Natural killer cell (primary cell): ENCODE measurements around the gene NUCKS1. TPM values are rescaled to one million over a fixed set of nuclear protein-coding genes. Genes with fewer than 3 reads are reported as not detected.

Source experiments
- ATAC-seq, 3 donors: fragments of 150-1000 bp in 2 of 3; fragments of 200-7000 bp in 1 of 3; cut with Tn5 transposase; 1 replicate in 1 of 3; 2 replicates in 2 of 3; pipeline ENCODE4 v1.10.0; 2021; ENCODE audit warnings: mild to moderate bottlenecking in 2 of 3, moderate library complexity in 2 of 3
- DNase-seq, 2 donors: peaks; one replicate each; pipeline versions ENCODE4 v3.0.0 to v3.0.0-alpha.2; 2013 to 2021; ENCODE audit warnings: mixed read lengths in 1 of 2
- H3K27ac ChIP-seq: one replicate; pipeline ENCODE4 v1.5.1; 2013; ENCODE audit warnings: mild to moderate bottlenecking, low read length
- H3K27me3 ChIP-seq: one replicate; pipeline ENCODE4 v1.6.1; 2013; ENCODE audit warnings: low read length; ENCODE audit not compliant: control insufficient read depth, insufficient read depth
- H3K36me3 ChIP-seq: one replicate; pipeline ENCODE4 v1.6.1; 2013; ENCODE audit warnings: low read length; ENCODE audit not compliant: control insufficient read depth, insufficient read depth
- H3K4me1 ChIP-seq: one replicate; pipeline ENCODE4 v1.6.1; 2013; ENCODE audit warnings: low read length; ENCODE audit not compliant: control insufficient read depth, insufficient read depth
- H3K4me3 ChIP-seq: one replicate; pipeline ENCODE4 v1.5.1; 2013; ENCODE audit warnings: low read length
- H3K9me3 ChIP-seq: one replicate; pipeline ENCODE4 v1.6.1; 2013; ENCODE audit warnings: low read length; ENCODE audit not compliant: control insufficient read depth, insufficient read depth
- H3K27ac Mint-ChIP-seq, 2 donors: one replicate each; pipeline ENCODE4 v1.8.0; 2022; ENCODE audit warnings: mild to moderate bottlenecking in 2 of 2, mixed read lengths in 2 of 2, moderate library complexity in 1 of 2
- H3K27me3 Mint-ChIP-seq, 2 donors: one replicate each; pipeline ENCODE4 v1.8.0; 2022; ENCODE audit warnings: low read depth in 2 of 2, mixed read lengths in 2 of 2
- H3K36me3 Mint-ChIP-seq: one replicate; pipeline ENCODE4 v1.8.0; 2022; ENCODE audit warnings: mixed read lengths
- H3K4me1 Mint-ChIP-seq, 2 donors: one replicate each; pipeline ENCODE4 v1.8.0; 2022; ENCODE audit warnings: mixed read lengths in 2 of 2
- H3K4me3 Mint-ChIP-seq: one replicate; pipeline ENCODE4 v1.8.0; 2022; ENCODE audit warnings: mild to moderate bottlenecking, moderate library complexity, mixed read lengths
- H3K9me3 Mint-ChIP-seq, 2 donors: one replicate each; pipeline ENCODE4 v1.8.0; 2022; ENCODE audit warnings: mixed read lengths in 2 of 2
- WGBS: methylation state at CpG from one replicate; pipeline ENCODE4 v1.1.7; 2013; ENCODE audit warnings: missing lambda C conversion rate; ENCODE audit not compliant: insufficient coverage; 5-methylcytosine and 5-hydroxymethylcytosine counted together
- intact Hi-C: fragments of 100-400 bp; cut with micrococcal nuclease; formaldehyde crosslinking; loops from one replicate; pipeline ENCODE4 v1.14.2; 2022
- total RNA-seq, 4 donors: library from RNA; stranded (reverse); fragments of 120-200 nt in 1 of 4; gene quantifications; one replicate each; pipeline versions ENCODE4 v1.2.3 to v1.2.4, GENCODE V29; 2013 to 2022
- TF ChIP-seq, protein P1 (sequence below): fragments of 200-600 bp; IDR thresholded peaks from one replicate; pipeline ENCODE4 v1.8.0; 2022; ENCODE audit warnings: antibody characterized with exemption

Gene NUCKS1
- total RNA-seq, 3 donors from 2014 or later (not counting 1 experiment from before 2014, with no cell fraction given) = 89.2 to 113 (median 103) TPM

GRCh38 chr1:205774198-205775014, 24.4 kb upstream of the NUCKS1 start:
- peaks cover 10% of the 10 kb centered on the region for H3K36me3 Mint-ChIP-seq
- H3K4me1 Mint-ChIP-seq = peaks cover 62 to 66% of the 10 kb centered on the region in 2 donors
- TF ChIP-seq, protein P1, sequence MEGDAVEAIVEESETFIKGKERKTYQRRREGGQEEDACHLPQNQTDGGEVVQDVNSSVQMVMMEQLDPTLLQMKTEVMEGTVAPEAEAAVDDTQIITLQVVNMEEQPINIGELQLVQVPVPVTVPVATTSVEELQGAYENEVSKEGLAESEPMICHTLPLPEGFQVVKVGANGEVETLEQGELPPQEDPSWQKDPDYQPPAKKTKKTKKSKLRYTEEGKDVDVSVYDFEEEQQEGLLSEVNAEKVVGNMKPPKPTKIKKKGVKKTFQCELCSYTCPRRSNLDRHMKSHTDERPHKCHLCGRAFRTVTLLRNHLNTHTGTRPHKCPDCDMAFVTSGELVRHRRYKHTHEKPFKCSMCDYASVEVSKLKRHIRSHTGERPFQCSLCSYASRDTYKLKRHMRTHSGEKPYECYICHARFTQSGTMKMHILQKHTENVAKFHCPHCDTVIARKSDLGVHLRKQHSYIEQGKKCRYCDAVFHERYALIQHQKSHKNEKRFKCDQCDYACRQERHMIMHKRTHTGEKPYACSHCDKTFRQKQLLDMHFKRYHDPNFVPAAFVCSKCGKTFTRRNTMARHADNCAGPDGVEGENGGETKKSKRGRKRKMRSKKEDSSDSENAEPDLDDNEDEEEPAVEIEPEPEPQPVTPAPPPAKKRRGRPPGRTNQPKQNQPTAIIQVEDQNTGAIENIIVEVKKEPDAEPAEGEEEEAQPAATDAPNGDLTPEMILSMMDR = no peak
- DNase-seq (peak; percentile 33 to 74), ATAC-seq (peak; percentile 22 to 43 (median 33))
- Histone ChIP-seq H3K27me3 (no peaks in the 10 kb centered on the region), H3K27ac (peak overlapping the region; percentile 100), H3K4me1 (peaks cover 36% of the 10 kb centered on the region), H3K9me3 (no peaks in the 10 kb centered on the region), H3K36me3 (peaks cover 19% of the 10 kb centered on the region), H3K4me3 (peak overlapping the region; percentile 96)
- WGBS = 2% methylated on average over 36 of the region's 36 CpGs
- H3K27me3 Mint-ChIP-seq = no peaks in the 10 kb centered on the region
- peak overlapping the region; percentile 96 for H3K4me3 Mint-ChIP-seq
- H3K27ac Mint-ChIP-seq = peak overlapping the region; percentile 98
- no peaks in the 10 kb centered on the region for H3K9me3 Mint-ChIP-seq
- intact Hi-C loops = loop anchor here (1.0 to 5.0 kb wide), 3 partner anchors 24 to 39 kb away; partner anchors contain the start of genes NUCKS1 and SLC41A1

GRCh38 chr1:205772607-205773032, 22.6 kb upstream of the NUCKS1 start:
- TF ChIP-seq, protein P1 = no peak
- peak in 1 of 2 donors; percentile 44 for DNase-seq
- Mint-ChIP-seq H3K27me3 (no peaks in the 10 kb centered on the region), H3K9me3 (no peaks in the 10 kb centered on the region), H3K27ac (peak overlapping the region; percentile 98), H3K36me3 (peaks cover 12% of the 10 kb centered on the region), H3K4me3 (peak overlapping the region; percentile 96), H3K4me1 (peaks cover 67 to 72% of the 10 kb centered on the region in 2 donors)
- peaks cover 28% of the 10 kb centered on the region for H3K36me3 ChIP-seq
- peak overlapping the region; percentile 28 for H3K27ac ChIP-seq
- no peak overlapping the region for H3K4me3 ChIP-seq
- ATAC-seq = no peak
- intact Hi-C loops = loop anchor here (5.0 kb wide), 1 partner anchor 35 kb away; no protein-coding TSS in a partner anchor
- peaks cover 36% of the 10 kb centered on the region for H3K4me1 ChIP-seq
- H3K27me3 ChIP-seq = no peaks in the 10 kb centered on the region
- no peaks in the 10 kb centered on the region for H3K9me3 ChIP-seq
- WGBS = no CpG with 5 or more reads among the region's 2 CpGs

GRCh38 chr1:205770618-205771017, 20.6 kb upstream of the NUCKS1 start:
- no peaks in the 10 kb centered on the region for H3K27me3 Mint-ChIP-seq
- H3K36me3 Mint-ChIP-seq = peaks cover 18% of the 10 kb centered on the region
- H3K9me3 Mint-ChIP-seq = no peaks in the 10 kb centered on the region
- peaks cover 72 to 76% of the 10 kb centered on the region in 2 donors for H3K4me1 Mint-ChIP-seq
- H3K27me3 ChIP-seq = no peaks in the 10 kb centered on the region
- H3K4me3 Mint-ChIP-seq = peak overlapping the region; percentile 45
- intact Hi-C loops = loop anchor here (5.0 kb wide), 1 partner anchor 33 kb away; no protein-coding TSS in a partner anchor
- DNase-seq (no peak), ATAC-seq (no peak)
- H3K36me3 ChIP-seq = peaks cover 33% of the 10 kb centered on the region
- no peak overlapping the region for H3K4me3 ChIP-seq
- 92% methylated on average over 4 of the region's 4 CpGs for WGBS
- TF ChIP-seq, protein P1 = no peak
- no peak overlapping the region for H3K27ac ChIP-seq
- peaks cover 30% of the 10 kb centered on the region for H3K4me1 ChIP-seq
- no peaks in the 10 kb centered on the region for H3K9me3 ChIP-seq
- peak overlapping the region; percentile 98 for H3K27ac Mint-ChIP-seq
